ENCODE results near the gene KIF26A. TPM values are rescaled to one million over a fixed set of nuclear protein-coding genes. Genes with fewer than 3 reads are reported as not detected.

The KIF26A gene
- total and polyA plus RNA-seq, 2 of the 13 experiments (the other 11 are each of a cell fraction or from before 2014, with no cell fraction given), result not detected

- H3K9me3 ChIP-seq (ENCODE audit: low read length), result no peaks in the 10 kb centered on the region
- FAIRE-seq, result no peak
- H2AFZ ChIP-seq (ENCODE audit: low read length), result no peak overlapping the region
- no peak overlapping the region for H3K4me2 ChIP-seq (ENCODE audit: low read depth, low read length)
- TF ChIP-seq HDAC6 (IDR thresholded peaks at IDR 0.05; ENCODE audit: low read depth, low read length) (no peak), ZNF530 (CRISPR knock-in tag; IDR thresholded peaks at IDR 0.05; ENCODE audit: low read depth) (no peak), KLF6 (CRISPR knock-in tag; IDR thresholded peaks at IDR 0.05) (no peak), ZNF484 (CRISPR knock-in tag; IDR thresholded peaks at IDR 0.05; ENCODE audit: borderline replicate concordance, low read depth) (no peak), DNMT1 (CRISPR knock-in tag; IDR thresholded peaks at IDR 0.05) (no peak), ZFP62 (CRISPR knock-in tag; IDR thresholded peaks at IDR 0.05) (no peak)
- TF ChIP-seq, protein P1, sequence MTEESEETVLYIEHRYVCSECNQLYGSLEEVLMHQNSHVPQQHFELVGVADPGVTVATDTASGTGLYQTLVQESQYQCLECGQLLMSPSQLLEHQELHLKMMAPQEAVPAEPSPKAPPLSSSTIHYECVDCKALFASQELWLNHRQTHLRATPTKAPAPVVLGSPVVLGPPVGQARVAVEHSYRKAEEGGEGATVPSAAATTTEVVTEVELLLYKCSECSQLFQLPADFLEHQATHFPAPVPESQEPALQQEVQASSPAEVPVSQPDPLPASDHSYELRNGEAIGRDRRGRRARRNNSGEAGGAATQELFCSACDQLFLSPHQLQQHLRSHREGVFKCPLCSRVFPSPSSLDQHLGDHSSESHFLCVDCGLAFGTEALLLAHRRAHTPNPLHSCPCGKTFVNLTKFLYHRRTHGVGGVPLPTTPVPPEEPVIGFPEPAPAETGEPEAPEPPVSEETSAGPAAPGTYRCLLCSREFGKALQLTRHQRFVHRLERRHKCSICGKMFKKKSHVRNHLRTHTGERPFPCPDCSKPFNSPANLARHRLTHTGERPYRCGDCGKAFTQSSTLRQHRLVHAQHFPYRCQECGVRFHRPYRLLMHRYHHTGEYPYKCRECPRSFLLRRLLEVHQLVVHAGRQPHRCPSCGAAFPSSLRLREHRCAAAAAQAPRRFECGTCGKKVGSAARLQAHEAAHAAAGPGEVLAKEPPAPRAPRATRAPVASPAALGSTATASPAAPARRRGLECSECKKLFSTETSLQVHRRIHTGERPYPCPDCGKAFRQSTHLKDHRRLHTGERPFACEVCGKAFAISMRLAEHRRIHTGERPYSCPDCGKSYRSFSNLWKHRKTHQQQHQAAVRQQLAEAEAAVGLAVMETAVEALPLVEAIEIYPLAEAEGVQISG (CRISPR knock-in tag; IDR thresholded peaks at IDR 0.05), result no peak
- TF ChIP-seq, protein P2, sequence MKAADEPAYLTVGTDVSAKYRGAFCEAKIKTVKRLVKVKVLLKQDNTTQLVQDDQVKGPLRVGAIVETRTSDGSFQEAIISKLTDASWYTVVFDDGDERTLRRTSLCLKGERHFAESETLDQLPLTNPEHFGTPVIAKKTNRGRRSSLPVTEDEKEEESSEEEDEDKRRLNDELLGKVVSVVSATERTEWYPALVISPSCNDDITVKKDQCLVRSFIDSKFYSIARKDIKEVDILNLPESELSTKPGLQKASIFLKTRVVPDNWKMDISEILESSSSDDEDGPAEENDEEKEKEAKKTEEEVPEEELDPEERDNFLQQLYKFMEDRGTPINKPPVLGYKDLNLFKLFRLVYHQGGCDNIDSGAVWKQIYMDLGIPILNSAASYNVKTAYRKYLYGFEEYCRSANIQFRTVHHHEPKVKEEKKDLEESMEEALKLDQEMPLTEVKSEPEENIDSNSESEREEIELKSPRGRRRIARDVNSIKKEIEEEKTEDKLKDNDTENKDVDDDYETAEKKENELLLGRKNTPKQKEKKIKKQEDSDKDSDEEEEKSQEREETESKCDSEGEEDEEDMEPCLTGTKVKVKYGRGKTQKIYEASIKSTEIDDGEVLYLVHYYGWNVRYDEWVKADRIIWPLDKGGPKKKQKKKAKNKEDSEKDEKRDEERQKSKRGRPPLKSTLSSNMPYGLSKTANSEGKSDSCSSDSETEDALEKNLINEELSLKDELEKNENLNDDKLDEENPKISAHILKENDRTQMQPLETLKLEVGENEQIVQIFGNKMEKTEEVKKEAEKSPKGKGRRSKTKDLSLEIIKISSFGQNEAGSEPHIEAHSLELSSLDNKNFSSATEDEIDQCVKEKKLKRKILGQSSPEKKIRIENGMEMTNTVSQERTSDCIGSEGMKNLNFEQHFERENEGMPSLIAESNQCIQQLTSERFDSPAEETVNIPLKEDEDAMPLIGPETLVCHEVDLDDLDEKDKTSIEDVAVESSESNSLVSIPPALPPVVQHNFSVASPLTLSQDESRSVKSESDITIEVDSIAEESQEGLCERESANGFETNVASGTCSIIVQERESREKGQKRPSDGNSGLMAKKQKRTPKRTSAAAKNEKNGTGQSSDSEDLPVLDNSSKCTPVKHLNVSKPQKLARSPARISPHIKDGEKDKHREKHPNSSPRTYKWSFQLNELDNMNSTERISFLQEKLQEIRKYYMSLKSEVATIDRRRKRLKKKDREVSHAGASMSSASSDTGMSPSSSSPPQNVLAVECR (CRISPR knock-in tag; IDR thresholded peaks at IDR 0.05; ENCODE audit: borderline replicate concordance), result no peak
- TF ChIP-seq, protein P3, sequence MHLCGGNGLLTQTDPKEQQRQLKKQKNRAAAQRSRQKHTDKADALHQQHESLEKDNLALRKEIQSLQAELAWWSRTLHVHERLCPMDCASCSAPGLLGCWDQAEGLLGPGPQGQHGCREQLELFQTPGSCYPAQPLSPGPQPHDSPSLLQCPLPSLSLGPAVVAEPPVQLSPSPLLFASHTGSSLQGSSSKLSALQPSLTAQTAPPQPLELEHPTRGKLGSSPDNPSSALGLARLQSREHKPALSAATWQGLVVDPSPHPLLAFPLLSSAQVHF (CRISPR knock-in tag; IDR thresholded peaks at IDR 0.05), result no peak
- in situ Hi-C loops (cut with HindIII; ENCODE audit: extremely low pct_ligation_motif_present, low pct_unique_long_range_greater_than_20kb) (no loop called here), intact Hi-C loops (cut with micrococcal nuclease; ENCODE audit: unreplicated experiment) (no loop called here)
- H3K27me3 ChIP-seq (ENCODE audit: control insufficient read depth in 1 of 2, insufficient read depth in 2 of 2, low read length in 2 of 2), result peaks cover 0 to 19% of the 10 kb centered on the region in 2 experiments; a peak in 4 of 5 replicates
- H3K36me3 ChIP-seq (replicated peaks in 1 of 2; ENCODE audit: control insufficient read depth in 1 of 2, insufficient read depth in 2 of 2, low read length in 2 of 2), result no peaks in the 10 kb centered on the region
- peaks cover 10% of the 10 kb centered on the region for H3K4me1 ChIP-seq (ENCODE audit: insufficient read depth, low read length)
- no peak overlapping the region for H3K9ac ChIP-seq (ENCODE audit: insufficient read depth, low read depth, low read length)
- 40% methylated on average over 7 of the region's 8 CpGs for WGBS (ENCODE audit: low lambda C conversion rate)
- no TSS peak for BruUV-seq (replicated peaks)
- DNase-seq (ENCODE audit: low spot score), result no peak
- no peak for ATAC-seq
- ChIA-PET CTCF (ENCODE audit: low intra/inter-chr PET ratio, low total read pairs) (no interaction called here), POLR2A (no interaction called here)
- no peaks in the 10 kb centered on the region for H4K20me1 ChIP-seq (ENCODE audit: insufficient read depth, low read length)
- H3K4me3 ChIP-seq (replicated peaks in 1 of 3; ENCODE audit: insufficient read depth in 1 of 3, low read depth in 2 of 3, low read length in 3 of 3), result no peak overlapping the region
- no peak overlapping the region for H3K27ac ChIP-seq (ENCODE audit: extremely low read length, insufficient read depth, low read length)
- H3K79me2 ChIP-seq (ENCODE audit: insufficient read depth, low read length), result no peaks in the 10 kb centered on the region
Measured at GRCh38 chr14:104224131-104224505, 85.7 kb downstream of the KIF26A start.

Data from HepG2 (cell line).